ENCODE results near the gene SULT1C2.

SULT1C2 gene

DNA sequence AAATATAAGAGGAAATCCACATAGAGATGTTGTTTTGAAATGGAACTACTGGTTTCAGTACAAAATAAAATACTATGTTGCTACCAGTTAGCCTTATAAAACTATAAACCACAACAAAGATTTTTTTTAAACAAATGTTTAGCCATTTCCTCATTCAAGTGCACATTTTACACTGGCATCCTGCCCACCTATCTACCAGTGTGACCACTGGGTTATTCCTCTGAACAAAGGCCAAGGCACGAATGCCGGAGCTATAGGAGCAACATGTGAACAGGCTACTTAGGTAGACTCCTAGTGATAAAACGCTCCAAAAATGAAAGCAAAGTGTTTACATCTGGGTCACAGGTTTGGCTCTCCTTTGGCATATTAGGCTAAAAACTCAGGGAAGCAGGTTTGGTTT is 57.3 kb downstream of the SULT1C2 start:
- no peak overlapping the region for H3K4me3 ChIP-seq (ENCODE audit: low read depth, low read length)
- TF ChIP-seq, protein P1, sequence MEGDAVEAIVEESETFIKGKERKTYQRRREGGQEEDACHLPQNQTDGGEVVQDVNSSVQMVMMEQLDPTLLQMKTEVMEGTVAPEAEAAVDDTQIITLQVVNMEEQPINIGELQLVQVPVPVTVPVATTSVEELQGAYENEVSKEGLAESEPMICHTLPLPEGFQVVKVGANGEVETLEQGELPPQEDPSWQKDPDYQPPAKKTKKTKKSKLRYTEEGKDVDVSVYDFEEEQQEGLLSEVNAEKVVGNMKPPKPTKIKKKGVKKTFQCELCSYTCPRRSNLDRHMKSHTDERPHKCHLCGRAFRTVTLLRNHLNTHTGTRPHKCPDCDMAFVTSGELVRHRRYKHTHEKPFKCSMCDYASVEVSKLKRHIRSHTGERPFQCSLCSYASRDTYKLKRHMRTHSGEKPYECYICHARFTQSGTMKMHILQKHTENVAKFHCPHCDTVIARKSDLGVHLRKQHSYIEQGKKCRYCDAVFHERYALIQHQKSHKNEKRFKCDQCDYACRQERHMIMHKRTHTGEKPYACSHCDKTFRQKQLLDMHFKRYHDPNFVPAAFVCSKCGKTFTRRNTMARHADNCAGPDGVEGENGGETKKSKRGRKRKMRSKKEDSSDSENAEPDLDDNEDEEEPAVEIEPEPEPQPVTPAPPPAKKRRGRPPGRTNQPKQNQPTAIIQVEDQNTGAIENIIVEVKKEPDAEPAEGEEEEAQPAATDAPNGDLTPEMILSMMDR (IDR thresholded peaks at IDR 0.05; ENCODE audit: low read depth, low read length, missing control alignments), result no peak
- in situ Hi-C loops (cut with HindIII; ENCODE audit: low sequenced_read_pairs), result no loop called here
- no peak for DNase-seq (ENCODE audit: low read depth)

DNA sequence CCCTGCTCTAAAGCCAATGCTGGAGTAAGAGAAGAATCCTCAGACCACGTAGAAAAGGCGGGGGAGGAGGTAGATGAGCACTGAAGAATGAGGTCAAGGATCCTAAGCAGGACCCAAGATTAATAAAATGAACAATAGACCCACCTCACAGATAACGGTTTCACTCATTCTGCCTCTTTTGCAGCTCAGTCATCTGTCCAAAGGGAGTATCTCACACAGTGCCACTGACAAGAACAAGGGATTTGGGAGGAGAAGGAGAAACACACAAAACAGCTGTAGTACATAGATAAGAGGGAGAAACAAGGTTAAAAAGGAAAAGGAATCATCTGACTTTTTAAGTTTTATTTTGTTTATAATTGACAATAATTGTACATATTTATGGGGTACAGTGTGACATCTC is 58.1 kb downstream of the SULT1C2 start:
- DNase-seq (ENCODE audit: low read depth), result no peak
- H3K4me3 ChIP-seq (ENCODE audit: low read depth, low read length), result no peak overlapping the region
- TF ChIP-seq, protein P1 (IDR thresholded peaks at IDR 0.05; ENCODE audit: low read depth, low read length, missing control alignments), result no peak
- in situ Hi-C loops (cut with HindIII; ENCODE audit: low sequenced_read_pairs), result no loop called here

DNA sequence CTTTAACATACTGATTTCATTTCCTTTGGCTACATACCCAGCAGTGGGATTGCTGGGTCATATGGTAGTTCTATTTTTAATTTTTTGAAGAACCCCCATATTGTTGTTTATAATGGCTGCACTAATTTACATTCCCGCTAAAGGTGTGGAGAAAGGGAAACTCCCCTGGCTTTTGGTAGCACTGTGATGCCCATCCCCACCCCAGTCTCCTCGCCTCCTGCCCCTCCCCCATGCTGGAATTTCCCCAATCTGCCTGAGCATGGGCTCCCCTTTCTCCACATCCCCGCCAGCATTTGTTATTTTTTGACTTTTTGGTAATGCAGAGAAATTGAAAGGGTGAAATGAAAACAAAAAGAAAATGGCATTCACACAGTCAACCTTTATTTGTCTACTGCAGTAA is 59.1 kb downstream of the SULT1C2 start:
- H3K4me3 ChIP-seq (ENCODE audit: low read depth, low read length), result no peak overlapping the region
- no peak for DNase-seq (ENCODE audit: low read depth)
- TF ChIP-seq, protein P1 (IDR thresholded peaks at IDR 0.05; ENCODE audit: low read depth, low read length, missing control alignments), result no peak
- in situ Hi-C loops (cut with HindIII; ENCODE audit: low sequenced_read_pairs), result no loop called here

DNA sequence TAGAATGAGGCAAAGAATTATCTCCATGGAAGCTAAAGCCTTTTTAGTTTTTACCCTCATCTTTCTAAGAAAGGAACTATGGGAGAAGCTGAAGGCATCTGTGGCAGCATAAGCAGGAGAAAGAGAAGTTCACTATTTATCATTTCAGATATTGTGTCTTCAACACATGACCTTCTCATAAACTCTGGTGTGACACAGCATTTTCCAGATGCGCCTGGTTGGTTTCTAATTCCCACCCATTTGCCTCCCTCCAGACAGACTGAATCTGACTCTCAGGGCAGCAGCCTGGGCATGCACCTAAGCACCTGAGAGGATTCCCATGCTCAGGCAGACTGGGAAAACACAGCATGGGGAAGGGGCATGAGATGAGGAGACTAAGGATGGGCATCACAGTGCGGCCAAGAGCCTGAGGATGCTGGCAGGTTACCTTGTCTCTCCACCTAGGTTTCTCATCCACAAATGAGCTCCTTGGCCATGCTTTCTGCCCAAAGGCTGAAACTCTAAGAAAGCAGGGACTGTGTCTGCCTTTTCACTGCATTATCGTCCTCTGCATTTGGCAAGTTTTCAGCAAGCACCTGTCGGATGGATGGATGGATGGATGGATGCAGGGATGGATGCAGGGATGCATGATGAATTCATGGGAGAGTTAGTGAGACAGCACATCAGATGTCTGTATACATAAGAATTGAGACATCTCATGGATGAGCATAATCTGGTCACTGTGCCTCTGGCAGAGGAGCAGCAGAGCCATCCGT is 60.3 kb downstream of the SULT1C2 start:
- TF ChIP-seq, protein P1 (IDR thresholded peaks at IDR 0.05; ENCODE audit: low read depth, low read length, missing control alignments), result no peak
- in situ Hi-C loops (cut with HindIII; ENCODE audit: low sequenced_read_pairs), result no loop called here
- DNase-seq (ENCODE audit: low read depth), result no peak
- H3K4me3 ChIP-seq (ENCODE audit: low read depth, low read length), result no peak overlapping the region

DNA sequence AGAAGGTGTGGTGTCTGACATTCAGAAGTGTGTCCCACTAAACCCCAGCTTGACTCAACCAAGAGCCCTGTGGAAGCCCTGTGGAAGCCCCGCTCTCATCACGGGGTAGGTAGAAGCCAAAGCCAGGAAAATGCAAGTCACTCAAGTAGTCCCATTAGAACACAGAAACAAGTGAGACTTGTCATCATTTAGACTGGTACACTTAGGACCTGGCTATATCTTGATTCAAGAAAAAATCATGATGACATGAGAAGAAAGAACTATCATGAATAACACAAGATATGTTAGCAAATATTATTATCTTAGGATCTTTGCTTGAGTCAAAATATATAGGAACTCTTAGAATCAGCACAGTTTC is 60.9 kb downstream of the SULT1C2 start:
- TF ChIP-seq, protein P1 (IDR thresholded peaks at IDR 0.05; ENCODE audit: low read depth, low read length, missing control alignments), result no peak
- in situ Hi-C loops (cut with HindIII; ENCODE audit: low sequenced_read_pairs), result no loop called here
- no peak overlapping the region for H3K4me3 ChIP-seq (ENCODE audit: low read depth, low read length)
- DNase-seq (ENCODE audit: low read depth), result no peak

DNA sequence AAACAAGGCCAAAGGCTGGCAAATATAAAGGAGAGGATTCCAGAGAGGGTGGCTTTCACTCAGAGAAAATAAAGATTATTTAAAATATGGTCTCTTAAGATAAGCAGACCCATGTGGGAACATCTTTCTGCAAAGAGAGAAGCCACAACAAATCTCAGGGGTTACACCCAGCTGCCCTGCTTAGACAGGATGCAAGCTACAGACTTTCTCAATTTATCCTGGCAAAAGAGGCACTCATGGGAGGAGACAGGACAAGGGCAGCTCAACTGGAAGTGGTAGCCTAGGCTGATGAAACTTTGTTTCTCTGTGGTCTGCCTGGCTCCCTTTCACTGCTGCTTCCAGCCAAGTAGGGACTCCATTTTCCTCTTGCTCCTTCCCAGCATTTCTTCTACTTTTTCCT is 63.2 kb downstream of the SULT1C2 start:
- no peak for DNase-seq (ENCODE audit: low read depth)
- no peak overlapping the region for H3K4me3 ChIP-seq (ENCODE audit: low read depth, low read length)
- TF ChIP-seq, protein P1 (IDR thresholded peaks at IDR 0.05; ENCODE audit: low read depth, low read length, missing control alignments), result no peak
- in situ Hi-C loops (cut with HindIII; ENCODE audit: low sequenced_read_pairs), result loop anchor here (5.0 kb wide), 1 partner anchor 40 kb away; no protein-coding TSS in a partner anchor
